Body of pancreas (tissue), 4 donors: Measurements from ENCODE around the gene NEUROD4. TPM values are rescaled to one million over a fixed set of nuclear protein-coding genes. Genes with fewer than 3 reads are reported as not detected.

Experiments used
- ATAC-seq: fragments of 150-250 bp; one replicate; pipeline ENCODE4 v1.9.1; 2016
- DNase-seq, 4 donors: peaks; one replicate each; pipeline ENCODE4 v3.0.0-alpha.2; 2019
- H3K27ac ChIP-seq, 4 donors: fragments of 200-600 bp; sonication (generic); 1 replicate in 3 of 4; 2 replicates in 1 of 4; pipeline versions ENCODE4 v1.5.1 to v1.6.1; 2016 to 2019; ENCODE audit warnings: mild to moderate bottlenecking in 1 of 4, mixed read lengths in 1 of 4, moderate library complexity in 1 of 4
- H3K27me3 ChIP-seq, 2 donors: fragments of 200-600 bp; sonication (generic); one replicate each; pipeline ENCODE4 v1.6.0; 2016; ENCODE audit warnings: mild to moderate bottlenecking in 1 of 2
- H3K36me3 ChIP-seq, 2 donors: fragments of 200-600 bp; sonication (generic); replicated peaks in 1 of 2; 2 replicates each; pipeline ENCODE4 v1.5.1; 2016; ENCODE audit warnings: low read depth in 2 of 2; ENCODE audit not compliant: insufficient read depth in 1 of 2
- H3K4me1 ChIP-seq: fragments of 200-600 bp; sonication (generic); one replicate; pipeline ENCODE4 v1.6.0; 2016
- H3K4me3 ChIP-seq, 2 donors: fragments of 200-600 bp; sonication (generic); 1 replicate in 1 of 2; 2 replicates in 1 of 2; pipeline ENCODE4 v1.5.1; 2016 to 2019
- H3K9me3 ChIP-seq, 3 donors: fragments of 200-600 bp; sonication (generic); 1 replicate in 2 of 3; 2 replicates in 1 of 3; pipeline ENCODE4 v1.5.1; 2016
- CTCF ChIP-seq, 7 experiments: fragments of 450-650 bp in 4 of 7; fragments of 200-600 bp in 3 of 7; sonication (generic) in 3 of 7; IDR thresholded peaks; one replicate each; pipeline ENCODE4 v1.5.1; 2016 to 2019; ENCODE audit warnings: antibody characterized with exemption in 7 of 7
- POLR2A ChIP-seq, 3 donors: fragments of 450-650 bp; IDR thresholded peaks; one replicate each; pipeline ENCODE4 v1.6.1; 2016; ENCODE audit warnings: antibody characterized with exemption in 3 of 3, mild to moderate bottlenecking in 2 of 3
- WGBS, 2 donors: methylation state at CpG; one replicate each; pipeline ENCODE4 v1.1.5; 2017; 5-methylcytosine and 5-hydroxymethylcytosine counted together
- intact Hi-C: fragments of 100-400 bp; cut with DNase I; formaldehyde crosslinking; loops from one replicate; pipeline ENCODE4 v1.15.1; 2023
- total RNA-seq, 2 donors: library from RNA; depleted of rRNA; stranded (reverse); fragments of >200 nt; gene quantifications; one replicate each; pipeline ENCODE4 v1.1.0, GENCODE V29; 2016

Gene NEUROD4
- total RNA-seq, 2 donors from 2014 or later = not detected

GRCh38 chr12:54989829-54990228 is 29.9 kb upstream of the NEUROD4 start:
- Histone ChIP-seq H3K4me1 (no peaks in the 10 kb centered on the region), H3K27ac (no peak overlapping the region), H3K9me3 (no peaks in the 10 kb centered on the region), H3K36me3 (no peaks in the 10 kb centered on the region), H3K4me3 (no peak overlapping the region), H3K27me3 (no peaks in the 10 kb centered on the region)
- ATAC-seq (no peak), DNase-seq (no peak)
- intact Hi-C loops = no loop called here
- no peak for TF ChIP-seq POLR2A (IDR thresholded peaks at IDR 0.05)
- no peak for TF ChIP-seq CTCF (IDR thresholded peaks at IDR 0.05)
- 24 to 34% methylated on average over 1 of the region's 1 CpG for WGBS, 2 donors

- Histone ChIP-seq H3K4me1 (no peaks in the 10 kb centered on the region), H3K27ac (no peak overlapping the region), H3K9me3 (no peaks in the 10 kb centered on the region), H3K27me3 (no peaks in the 10 kb centered on the region), H3K36me3 (no peaks in the 10 kb centered on the region), H3K4me3 (no peak overlapping the region)
- WGBS, 2 donors = 73 to 81% methylated on average over 9 of the region's 9 CpGs
- no peak for TF ChIP-seq CTCF (IDR thresholded peaks at IDR 0.05)
- no peak for TF ChIP-seq POLR2A (IDR thresholded peaks at IDR 0.05)
- ATAC-seq = no peak
- no peak for DNase-seq
- intact Hi-C loops = no loop called here
These were observed 28.4 kb upstream of the NEUROD4 start for GRCh38 chr12:54991161-54991990.

- Histone ChIP-seq H3K9me3 (no peaks in the 10 kb centered on the region), H3K36me3 (no peaks in the 10 kb centered on the region), H3K27ac (no peak overlapping the region), H3K4me3 (no peak overlapping the region), H3K27me3 (no peaks in the 10 kb centered on the region), H3K4me1 (no peaks in the 10 kb centered on the region)
- DNase-seq = no peak
- ATAC-seq = no peak
- 41 to 54% methylated on average over 5 of the region's 5 CpGs for WGBS, 2 donors
- TF ChIP-seq POLR2A (IDR thresholded peaks at IDR 0.05) (no peak), CTCF (IDR thresholded peaks at IDR 0.05) (no peak)
- intact Hi-C loops = no loop called here
These were observed 27.8 kb upstream of the NEUROD4 start for GRCh38 chr12:54991991-54992375.

- ATAC-seq = peak; percentile 64
- peak; percentile 63 to 93 (median 88) for TF ChIP-seq CTCF (IDR thresholded peaks at IDR 0.05)
- TF ChIP-seq POLR2A (IDR thresholded peaks at IDR 0.05) = no peak
- H3K27ac ChIP-seq = no peak overlapping the region
- 16 to 18% methylated on average over 12 of the region's 12 CpGs for WGBS, 2 donors
- no peak overlapping the region for H3K4me3 ChIP-seq
- H3K27me3 ChIP-seq = no peaks in the 10 kb centered on the region
- no peaks in the 10 kb centered on the region for H3K36me3 ChIP-seq
- no peaks in the 10 kb centered on the region for H3K4me1 ChIP-seq
- DNase-seq = peak; percentile 53 to 71 (median 62)
- no peaks in the 10 kb centered on the region for H3K9me3 ChIP-seq
- intact Hi-C loops = no loop called here
These were observed 26.5 kb upstream of the NEUROD4 start for GRCh38 chr12:54993181-54993835.
